Thyroid gland (tissue), 4 donors: ENCODE results near the gene DNAI1. TPM values are rescaled to one million over a fixed set of nuclear protein-coding genes. Genes with fewer than 3 reads are reported as not detected.

Experiments
- DNase-seq, 2 donors: peaks; one replicate each; pipeline ENCODE4 v3.0.0-alpha.2; 2019
- H3K27ac ChIP-seq, 3 donors: fragments of 200-600 bp; sonication (generic); 1 replicate in 2 of 3; 2 replicates in 1 of 3; pipeline ENCODE4 v1.5.1; 2016 to 2019; ENCODE audit warnings: mild to moderate bottlenecking in 1 of 3, moderate library complexity in 1 of 3
- H3K27me3 ChIP-seq: fragments of 200-600 bp; sonication (generic); one replicate; pipeline ENCODE4 v1.5.1; 2019
- H3K36me3 ChIP-seq, 2 donors: fragments of 200-600 bp; sonication (generic); one replicate each; pipeline ENCODE4 v1.5.1; 2016 to 2019
- H3K4me1 ChIP-seq, 2 donors: fragments of 200-600 bp; sonication (generic); one replicate each; pipeline ENCODE4 v1.5.1; 2017 to 2019
- H3K4me3 ChIP-seq, 3 donors: fragments of 200-600 bp; sonication (generic); replicated peaks in 1 of 3; 1 replicate in 2 of 3; 2 replicates in 1 of 3; pipeline ENCODE4 v1.5.1; 2016; ENCODE audit warnings: mild to moderate bottlenecking in 1 of 3
- H3K9me3 ChIP-seq: fragments of 200-600 bp; sonication (generic); one replicate; pipeline ENCODE4 v1.5.1; 2017
- POLR2A ChIP-seq, 2 donors: fragments of 450-650 bp; IDR thresholded peaks; one replicate each; pipeline ENCODE4 v1.6.1; 2017; ENCODE audit warnings: antibody characterized with exemption in 2 of 2, mild to moderate bottlenecking in 2 of 2, moderate library complexity in 1 of 2
- WGBS, 2 donors: methylation state at CpG; one replicate each; pipeline ENCODE4 v1.1.5; 2017; 5-methylcytosine and 5-hydroxymethylcytosine counted together
- intact Hi-C: fragments of 100-400 bp; cut with DNase I; formaldehyde crosslinking; loops from one replicate; pipeline ENCODE4 v1.15.1; 2023
- total RNA-seq, 4 donors: library from RNA; depleted of rRNA; stranded (reverse); fragments of >200 nt; gene quantifications; one replicate each; pipeline ENCODE4 v1.2.3, GENCODE V29; 2016
- TF ChIP-seq, protein P1 (sequence below), 6 experiments: fragments of 200-600 bp in 3 of 6; fragments of 450-650 bp in 3 of 6; sonication (generic) in 3 of 6; IDR thresholded peaks; one replicate each; pipeline ENCODE4 v1.5.1; 2016 to 2019; ENCODE audit warnings: antibody characterized with exemption in 6 of 6, mild to moderate bottlenecking in 2 of 6, inconsistent platforms in 1 of 6, moderate library complexity in 1 of 6

Gene DNAI1
- total RNA-seq, 4 donors from 2014 or later: 0.81 to 0.89 TPM; not detected in 2

DNA sequence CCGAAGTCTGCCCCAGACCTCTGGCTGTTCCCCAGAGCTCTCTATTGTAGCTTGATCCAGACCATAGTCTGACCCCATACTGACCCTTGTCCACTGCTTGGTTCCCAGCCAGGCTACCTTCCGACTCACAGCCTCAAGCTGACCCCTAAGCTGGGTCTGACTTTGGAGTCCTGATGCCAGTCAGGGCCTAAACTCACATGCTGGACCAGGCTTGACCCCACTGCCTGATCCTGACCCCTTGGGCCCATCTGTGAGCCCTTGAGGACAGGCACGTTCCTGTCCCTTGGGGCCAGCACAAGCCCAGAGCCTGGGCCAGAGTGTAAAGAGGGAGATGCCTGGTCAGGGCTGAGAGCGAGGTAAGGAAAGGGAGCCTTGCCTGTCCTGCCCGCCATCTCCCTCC, 96.9 kb downstream of the DNAI1 start:
- no peak overlapping the region for H3K27ac ChIP-seq
- no peaks in the 10 kb centered on the region for H3K27me3 ChIP-seq
- no peaks in the 10 kb centered on the region for H3K36me3 ChIP-seq
- intact Hi-C loops: no loop called here
- H3K4me3 ChIP-seq: no peak overlapping the region
- no peaks in the 10 kb centered on the region for H3K9me3 ChIP-seq
- DNase-seq: no peak
- 72 to 83% methylated on average over 4 of the region's 5 CpGs for WGBS, 2 donors
- H3K4me1 ChIP-seq: peaks cover 0 to 7% of the 10 kb centered on the region in 2 donors
- TF ChIP-seq, protein P1, sequence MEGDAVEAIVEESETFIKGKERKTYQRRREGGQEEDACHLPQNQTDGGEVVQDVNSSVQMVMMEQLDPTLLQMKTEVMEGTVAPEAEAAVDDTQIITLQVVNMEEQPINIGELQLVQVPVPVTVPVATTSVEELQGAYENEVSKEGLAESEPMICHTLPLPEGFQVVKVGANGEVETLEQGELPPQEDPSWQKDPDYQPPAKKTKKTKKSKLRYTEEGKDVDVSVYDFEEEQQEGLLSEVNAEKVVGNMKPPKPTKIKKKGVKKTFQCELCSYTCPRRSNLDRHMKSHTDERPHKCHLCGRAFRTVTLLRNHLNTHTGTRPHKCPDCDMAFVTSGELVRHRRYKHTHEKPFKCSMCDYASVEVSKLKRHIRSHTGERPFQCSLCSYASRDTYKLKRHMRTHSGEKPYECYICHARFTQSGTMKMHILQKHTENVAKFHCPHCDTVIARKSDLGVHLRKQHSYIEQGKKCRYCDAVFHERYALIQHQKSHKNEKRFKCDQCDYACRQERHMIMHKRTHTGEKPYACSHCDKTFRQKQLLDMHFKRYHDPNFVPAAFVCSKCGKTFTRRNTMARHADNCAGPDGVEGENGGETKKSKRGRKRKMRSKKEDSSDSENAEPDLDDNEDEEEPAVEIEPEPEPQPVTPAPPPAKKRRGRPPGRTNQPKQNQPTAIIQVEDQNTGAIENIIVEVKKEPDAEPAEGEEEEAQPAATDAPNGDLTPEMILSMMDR (IDR thresholded peaks at IDR 0.05): no peak
- TF ChIP-seq POLR2A (IDR thresholded peaks at IDR 0.05): no peak

GRCh38 chr9:34555936-34556525, 97.4 kb downstream of the DNAI1 start:
- no peaks in the 10 kb centered on the region for H3K36me3 ChIP-seq
- TF ChIP-seq POLR2A (IDR thresholded peaks at IDR 0.05): no peak
- TF ChIP-seq, protein P1 (IDR thresholded peaks at IDR 0.05): no peak
- H3K4me3 ChIP-seq: no peak overlapping the region
- intact Hi-C loops: no loop called here
- H3K27ac ChIP-seq: no peak overlapping the region
- DNase-seq: no peak
- peaks cover 0 to 10% of the 10 kb centered on the region in 2 donors for H3K4me1 ChIP-seq
- WGBS, 2 donors: 90 to 91% methylated on average over 13 of the region's 13 CpGs
- H3K27me3 ChIP-seq: no peaks in the 10 kb centered on the region
- H3K9me3 ChIP-seq: no peaks in the 10 kb centered on the region

GRCh38 chr9:34556949-34557348, 98.3 kb downstream of the DNAI1 start:
- Histone ChIP-seq H3K36me3 (no peaks in the 10 kb centered on the region), H3K9me3 (no peaks in the 10 kb centered on the region), H3K4me3 (no peak overlapping the region), H3K27ac (no peak overlapping the region), H3K27me3 (no peaks in the 10 kb centered on the region), H3K4me1 (peaks cover 0 to 10% of the 10 kb centered on the region in 2 donors)
- DNase-seq: no peak
- intact Hi-C loops: no loop called here
- WGBS, 2 donors: 77 to 90% methylated on average over 5 to 6 of the region's 6 CpGs
- no peak for TF ChIP-seq POLR2A (IDR thresholded peaks at IDR 0.05)
- TF ChIP-seq, protein P1 (IDR thresholded peaks at IDR 0.05): no peak

DNA sequence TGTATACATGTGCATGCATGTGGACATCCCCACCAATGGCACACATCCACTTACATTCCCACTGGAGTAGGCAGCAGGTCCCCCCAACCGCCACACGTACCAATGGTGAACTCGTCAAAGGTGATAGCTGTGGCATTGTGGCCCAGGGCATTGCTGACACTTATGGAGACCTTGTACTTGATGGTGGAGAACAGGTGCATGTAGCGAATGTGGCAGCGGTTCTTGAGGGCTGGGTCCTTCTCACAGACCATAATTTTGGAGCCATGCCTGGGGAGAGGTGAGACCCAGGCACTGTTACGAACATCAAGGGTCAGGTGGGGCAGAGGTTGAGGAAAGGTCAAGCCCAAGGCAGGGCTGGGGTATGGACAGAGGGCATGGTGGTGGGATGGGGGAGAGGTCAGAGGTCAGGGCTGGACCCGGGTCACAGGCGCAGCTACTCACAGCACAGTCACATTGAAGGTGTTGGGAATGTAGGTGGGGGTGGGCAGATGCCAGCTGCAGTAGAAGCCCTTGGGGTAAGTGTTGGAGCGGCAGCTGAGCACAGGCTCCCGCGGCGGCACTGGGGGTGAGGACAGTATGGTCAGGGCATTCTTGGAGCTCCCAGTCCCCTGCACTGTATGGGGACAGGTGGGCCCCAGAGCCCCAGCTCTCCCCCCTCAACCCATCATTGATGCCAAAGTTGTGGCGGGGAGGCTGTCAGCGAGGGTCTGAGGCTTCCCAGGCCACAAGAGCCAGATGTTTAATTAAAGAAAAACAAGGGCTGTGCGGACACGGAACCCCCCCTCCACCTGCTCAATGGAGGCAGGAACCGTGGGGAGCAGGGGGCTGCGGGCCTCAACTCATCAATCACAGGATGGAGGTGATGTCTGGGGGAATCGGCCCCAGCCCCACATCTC, 99.1 kb downstream of the DNAI1 start:
- H3K27ac ChIP-seq: no peak overlapping the region
- peaks cover 0 to 10% of the 10 kb centered on the region in 2 donors for H3K4me1 ChIP-seq
- no peak overlapping the region for H3K4me3 ChIP-seq
- 83 to 85% methylated on average over 19 of the region's 19 CpGs for WGBS, 2 donors
- no peak for DNase-seq
- no peaks in the 10 kb centered on the region for H3K27me3 ChIP-seq
- TF ChIP-seq, protein P1 (IDR thresholded peaks at IDR 0.05): no peak
- TF ChIP-seq POLR2A (IDR thresholded peaks at IDR 0.05): no peak
- intact Hi-C loops: no loop called here
- no peaks in the 10 kb centered on the region for H3K36me3 ChIP-seq
- H3K9me3 ChIP-seq: no peaks in the 10 kb centered on the region

DNA sequence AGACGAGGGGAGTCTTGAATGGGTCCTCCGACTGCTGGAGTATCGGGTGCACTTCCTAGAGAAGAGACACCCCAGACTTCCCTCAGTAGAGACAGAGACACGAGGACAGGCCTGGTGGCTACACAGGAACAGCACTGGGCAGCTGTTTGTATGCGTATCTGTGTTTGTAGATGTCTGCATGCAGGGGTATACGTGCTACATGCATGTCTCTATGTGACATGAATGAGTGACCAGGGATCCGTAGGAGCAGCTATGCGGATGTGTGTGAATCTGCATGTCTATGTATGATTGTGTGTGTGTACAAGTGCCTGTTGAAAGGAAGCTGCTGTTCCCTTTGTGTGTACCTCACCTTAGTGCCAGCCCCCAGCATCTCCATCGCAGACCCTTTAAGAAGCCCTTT, 99.8 kb downstream of the DNAI1 start:
- no peak for DNase-seq
- TF ChIP-seq, protein P1 (IDR thresholded peaks at IDR 0.05): no peak
- no peak for TF ChIP-seq POLR2A (IDR thresholded peaks at IDR 0.05)
- H3K27ac ChIP-seq: no peak overlapping the region
- WGBS, 2 donors: 90 to 96% methylated on average over 6 to 9 of the region's 9 CpGs
- H3K4me3 ChIP-seq: no peak overlapping the region
- no peaks in the 10 kb centered on the region for H3K27me3 ChIP-seq
- intact Hi-C loops: no loop called here
- no peaks in the 10 kb centered on the region for H3K36me3 ChIP-seq
- peaks cover 0 to 10% of the 10 kb centered on the region in 2 donors for H3K4me1 ChIP-seq
- no peaks in the 10 kb centered on the region for H3K9me3 ChIP-seq
